Measurements from ENCODE around the gene TAF12. TPM values are rescaled to one million over a fixed set of nuclear protein-coding genes. Genes with fewer than 3 reads are reported as not detected.
"Not testable (repeated sequence)": the region's sequence is repeated elsewhere in the genome, so short reads cannot be mapped to it uniquely, and the experiment has no call there.

Gene TAF12
- total RNA-seq, 4 donors from 2014 or later = 13.8 to 19.5 (median 15.2) TPM

DNA sequence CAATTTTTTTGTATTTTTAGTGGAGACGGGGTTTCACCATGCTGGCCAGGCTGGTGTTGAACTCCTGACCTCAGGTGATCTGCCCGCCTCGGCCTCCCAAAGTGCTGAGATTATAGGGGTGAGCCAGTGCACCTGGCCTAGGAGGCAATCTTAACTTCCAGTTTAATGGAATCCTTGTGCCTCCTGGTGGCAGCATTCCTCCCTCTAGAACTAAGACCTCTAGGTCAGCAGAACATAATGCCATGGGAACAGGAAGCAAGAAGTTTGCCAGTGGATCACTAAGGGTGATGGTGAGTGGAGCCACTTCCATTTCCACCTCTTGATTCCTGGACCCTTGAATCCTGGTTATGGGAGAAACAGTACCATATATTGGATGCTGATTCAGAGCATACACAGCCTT, 11.0 kb upstream of the TAF12 start:
- H3K27ac ChIP-seq; in situ Hi-C loops (cut with MboI; ENCODE audit: low pct_ligation_motif_present in 1 of 4, low pct_unique_long_range_greater_than_20kb in 1 of 4, low sequenced_read_pairs in 3 of 4); H3K36me3 ChIP-seq; intact Hi-C loops (cut with DNase I; ENCODE audit: low total_unique reads); H3K27me3 ChIP-seq; H3K9me3 ChIP-seq; H3K4me3 ChIP-seq; H3K4me1 ChIP-seq: not testable (repeated sequence)
- DNase-seq = peak; percentile 42
- 34% methylated on average over 3 of the region's 3 CpGs; no CpG with 5 or more reads in 1 of the 2 donors for WGBS, 2 donors (ENCODE audit: low coverage in 1 of 2)
- TF ChIP-seq, protein P1, sequence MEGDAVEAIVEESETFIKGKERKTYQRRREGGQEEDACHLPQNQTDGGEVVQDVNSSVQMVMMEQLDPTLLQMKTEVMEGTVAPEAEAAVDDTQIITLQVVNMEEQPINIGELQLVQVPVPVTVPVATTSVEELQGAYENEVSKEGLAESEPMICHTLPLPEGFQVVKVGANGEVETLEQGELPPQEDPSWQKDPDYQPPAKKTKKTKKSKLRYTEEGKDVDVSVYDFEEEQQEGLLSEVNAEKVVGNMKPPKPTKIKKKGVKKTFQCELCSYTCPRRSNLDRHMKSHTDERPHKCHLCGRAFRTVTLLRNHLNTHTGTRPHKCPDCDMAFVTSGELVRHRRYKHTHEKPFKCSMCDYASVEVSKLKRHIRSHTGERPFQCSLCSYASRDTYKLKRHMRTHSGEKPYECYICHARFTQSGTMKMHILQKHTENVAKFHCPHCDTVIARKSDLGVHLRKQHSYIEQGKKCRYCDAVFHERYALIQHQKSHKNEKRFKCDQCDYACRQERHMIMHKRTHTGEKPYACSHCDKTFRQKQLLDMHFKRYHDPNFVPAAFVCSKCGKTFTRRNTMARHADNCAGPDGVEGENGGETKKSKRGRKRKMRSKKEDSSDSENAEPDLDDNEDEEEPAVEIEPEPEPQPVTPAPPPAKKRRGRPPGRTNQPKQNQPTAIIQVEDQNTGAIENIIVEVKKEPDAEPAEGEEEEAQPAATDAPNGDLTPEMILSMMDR (IDR thresholded peaks at IDR 0.05) = peak in 4 of 5 experiments; percentile 11 to 44 (median 28)

DNA sequence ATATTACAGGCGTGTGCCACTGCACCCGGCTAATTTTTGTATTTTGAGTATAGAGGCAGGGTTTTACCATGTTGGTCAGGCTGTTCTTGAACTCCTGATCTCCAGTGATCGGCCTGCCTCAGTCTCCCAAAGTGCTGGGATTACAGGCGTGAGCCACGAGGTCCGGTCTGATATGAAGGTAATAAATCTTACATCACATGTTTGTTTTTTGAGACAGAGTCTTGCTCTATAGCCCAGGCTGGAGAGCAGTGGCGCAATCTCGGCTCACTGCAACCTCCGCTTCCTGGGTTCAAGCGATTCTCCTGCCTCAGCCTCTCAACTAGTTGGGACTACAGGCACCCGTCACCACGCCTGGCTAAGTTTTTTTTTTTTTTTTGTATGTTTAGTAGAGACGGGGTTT, 10.2 kb upstream of the TAF12 start:
- H3K27me3 ChIP-seq; H3K27ac ChIP-seq; intact Hi-C loops (cut with DNase I; ENCODE audit: low total_unique reads); in situ Hi-C loops (cut with MboI; ENCODE audit: low pct_ligation_motif_present in 1 of 4, low pct_unique_long_range_greater_than_20kb in 1 of 4, low sequenced_read_pairs in 3 of 4); DNase-seq; H3K4me3 ChIP-seq; H3K9me3 ChIP-seq; H3K36me3 ChIP-seq: not testable (repeated sequence)
- 71 to 74% methylated on average over 11 to 13 of the region's 13 CpGs for WGBS, 2 donors (ENCODE audit: low coverage in 1 of 2)
- peaks cover under 1 to 10% (median 7%) of the 10 kb centered on the region in 4 donors for H3K4me1 ChIP-seq

DNA sequence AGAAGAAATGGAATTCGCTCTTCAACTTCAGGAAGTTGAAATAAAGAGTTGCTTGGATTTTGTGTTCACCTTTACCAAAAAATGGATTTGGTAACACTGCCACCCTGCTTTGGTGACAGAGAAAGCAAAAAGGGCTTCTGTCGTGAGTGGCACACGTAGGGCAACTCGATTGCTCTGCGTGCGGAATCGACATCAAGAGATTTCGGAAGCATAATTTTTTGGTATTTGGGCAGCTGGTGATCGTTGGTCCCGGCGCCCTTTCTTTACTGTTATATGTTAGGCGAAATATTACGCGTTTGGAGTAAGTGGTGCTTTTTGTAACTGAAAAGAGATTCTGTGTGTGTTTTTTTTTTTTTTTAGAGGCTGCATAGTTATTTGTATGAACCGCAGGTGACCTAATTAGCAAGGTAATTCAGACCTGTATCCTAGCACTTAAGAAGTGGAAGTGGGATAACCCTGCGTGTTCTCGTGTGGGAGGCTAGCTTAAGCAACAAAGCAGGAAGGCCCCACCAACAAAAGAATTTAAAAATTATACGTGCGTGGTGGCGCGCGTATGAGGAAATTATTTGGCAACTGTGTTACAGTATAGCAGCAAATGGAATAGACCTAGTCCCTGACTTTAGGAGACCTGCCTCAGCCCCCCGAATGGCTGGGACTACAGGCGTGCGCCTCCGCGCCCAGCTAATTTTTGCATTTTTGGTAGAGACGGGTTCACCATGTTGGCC, 5.8 kb upstream of the TAF12 start, which contains the start of gene RNU11:
RNU11 (plus strand) TSS at position 127 of the 725 bp plus-strand sequence.
- no peaks in the 10 kb centered on the region for H3K9me3 ChIP-seq
- TF ChIP-seq, protein P1 (IDR thresholded peaks at IDR 0.05) = no peak
- peak; percentile 76 for TF ChIP-seq EP300 (IDR thresholded peaks at IDR 0.05; ENCODE audit: low read depth)
- peak; percentile 100 for TF ChIP-seq POLR2A (IDR thresholded peaks at IDR 0.05)
- TF ChIP-seq POLR2AphosphoS5 (IDR thresholded peaks at IDR 0.05) = peak; percentile 100
- intact Hi-C loops (cut with DNase I; ENCODE audit: low total_unique reads) = no loop called here
- in situ Hi-C loops (cut with MboI; ENCODE audit: low pct_ligation_motif_present in 1 of 4, low pct_unique_long_range_greater_than_20kb in 1 of 4, low sequenced_read_pairs in 3 of 4) = no loop called here
- no peaks in the 10 kb centered on the region for H3K36me3 ChIP-seq
- DNase-seq = peak; percentile 94
- H3K27ac ChIP-seq = peak within 1 kb of the TSS; percentile 90 to 97 (median 93)
- no peaks in the 10 kb centered on the region for H3K27me3 ChIP-seq
- peaks cover 17 to 31% (median 20%) of the 10 kb centered on the region in 4 donors for H3K4me1 ChIP-seq
- peak within 1 kb of the TSS; percentile 25 to 52 (median 32) for H3K4me3 ChIP-seq
- WGBS, 2 donors (ENCODE audit: low coverage in 1 of 2) = 0 to 3% methylated on average over 6 to 28 of the region's 28 CpGs

DNA sequence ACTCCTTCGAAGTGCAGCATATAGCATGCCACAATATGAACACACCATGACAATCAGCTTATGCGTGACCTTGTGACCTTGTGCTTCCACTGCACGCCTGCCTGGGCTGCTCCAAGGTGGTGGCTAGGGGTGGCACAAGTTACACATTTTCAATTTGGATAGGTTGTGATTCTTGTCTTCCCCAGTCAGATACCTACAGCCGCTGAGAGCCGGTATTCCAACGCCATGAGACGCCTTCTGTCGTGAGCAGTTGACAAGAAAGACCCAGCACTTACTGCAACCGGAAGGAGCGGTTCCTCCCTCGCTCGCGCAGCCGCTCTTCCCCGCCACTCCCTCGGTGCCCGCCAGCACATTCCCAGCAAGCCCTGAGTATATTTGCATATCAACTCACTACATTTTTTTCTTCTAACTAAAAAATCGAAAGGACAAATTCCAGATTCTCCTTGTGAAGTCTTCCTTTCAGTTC, 5.2 kb upstream of the TAF12 start:
- TF ChIP-seq EP300 (IDR thresholded peaks at IDR 0.05; ENCODE audit: low read depth) = no peak
- TF ChIP-seq, protein P1 (IDR thresholded peaks at IDR 0.05) = no peak
- TF ChIP-seq POLR2A (IDR thresholded peaks at IDR 0.05) = no peak
- TF ChIP-seq POLR2AphosphoS5 (IDR thresholded peaks at IDR 0.05) = no peak
- H3K27me3 ChIP-seq = no peaks in the 10 kb centered on the region
- H3K27ac ChIP-seq = peak overlapping the region; percentile 90 to 97 (median 93)
- H3K4me1 ChIP-seq = peaks cover 17 to 32% (median 20%) of the 10 kb centered on the region in 4 donors
- 0 to 1% methylated on average over 15 to 18 of the region's 18 CpGs for WGBS, 2 donors (ENCODE audit: low coverage in 1 of 2)
- in situ Hi-C loops (cut with MboI; ENCODE audit: low pct_ligation_motif_present in 1 of 4, low pct_unique_long_range_greater_than_20kb in 1 of 4, low sequenced_read_pairs in 3 of 4) (no loop called here), intact Hi-C loops (cut with DNase I; ENCODE audit: low total_unique reads) (no loop called here)
- DNase-seq = peak; percentile 94
- no peaks in the 10 kb centered on the region for H3K9me3 ChIP-seq
- H3K36me3 ChIP-seq = no peaks in the 10 kb centered on the region
- H3K4me3 ChIP-seq = peak overlapping the region; percentile 14 to 52 (median 29)

All from transverse colon (tissue), 4 donors.